WTC11 (cell line): Measurements from ENCODE around the gene TKT.

Source experiments
- CTCF ChIP-seq: fragments of 200-600 bp; IDR thresholded peaks from 2 replicates; pipeline ENCODE4 v1.8.0; 2022; ENCODE audit warnings: antibody characterized with exemption
- JUN ChIP-seq: sonication (generic); formaldehyde crosslinking; IDR thresholded peaks from 2 replicates; pipeline ENCODE4 v1.8.0; 2023; ENCODE audit warnings: mild to moderate bottlenecking, missing genetic modification reagents
- KAT7 ChIP-seq: sonication (generic); formaldehyde crosslinking; IDR thresholded peaks from 2 replicates; pipeline ENCODE4 v1.8.1; 2023; ENCODE audit warnings: missing genetic modification reagents, mild to moderate bottlenecking, borderline replicate concordance
- NFE2L1 ChIP-seq: sonication (generic); formaldehyde crosslinking; IDR thresholded peaks from 2 replicates; pipeline ENCODE4 v1.8.1; 2023; ENCODE audit warnings: missing genetic modification reagents
- PRDM15 ChIP-seq: sonication (generic); formaldehyde crosslinking; IDR thresholded peaks from 2 replicates; pipeline ENCODE4 v1.8.0; 2022; ENCODE audit warnings: missing genetic modification reagents
- TF ChIP-seq, protein P1 (sequence below): sonication (generic); formaldehyde crosslinking; IDR thresholded peaks from 2 replicates; pipeline ENCODE4 v1.8.1; 2022; ENCODE audit warnings: low read depth, mild to moderate bottlenecking, moderate library complexity, missing genetic modification reagents, borderline replicate concordance
- TF ChIP-seq, protein P2 (sequence below): sonication (generic); formaldehyde crosslinking; IDR thresholded peaks from 2 replicates; pipeline ENCODE4 v1.8.0; 2022; ENCODE audit warnings: mild to moderate bottlenecking, missing genetic modification reagents
- TF ChIP-seq, protein P3 (sequence below): sonication (generic); formaldehyde crosslinking; conservative IDR thresholded peaks from 2 replicates; pipeline ENCODE4 v1.8.1; 2023; ENCODE audit warnings: mild to moderate bottlenecking, low read depth, missing genetic modification reagents, moderate library complexity

GRCh38 chr3:53242155-53242554 lies 13.7 kb downstream of the TKT start:
- TF ChIP-seq, protein P1, sequence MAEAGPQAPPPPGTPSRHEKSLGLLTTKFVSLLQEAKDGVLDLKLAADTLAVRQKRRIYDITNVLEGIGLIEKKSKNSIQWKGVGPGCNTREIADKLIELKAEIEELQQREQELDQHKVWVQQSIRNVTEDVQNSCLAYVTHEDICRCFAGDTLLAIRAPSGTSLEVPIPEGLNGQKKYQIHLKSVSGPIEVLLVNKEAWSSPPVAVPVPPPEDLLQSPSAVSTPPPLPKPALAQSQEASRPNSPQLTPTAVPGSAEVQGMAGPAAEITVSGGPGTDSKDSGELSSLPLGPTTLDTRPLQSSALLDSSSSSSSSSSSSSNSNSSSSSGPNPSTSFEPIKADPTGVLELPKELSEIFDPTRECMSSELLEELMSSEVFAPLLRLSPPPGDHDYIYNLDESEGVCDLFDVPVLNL (CRISPR knock-in tag), result no peak
- TF ChIP-seq, protein P2, sequence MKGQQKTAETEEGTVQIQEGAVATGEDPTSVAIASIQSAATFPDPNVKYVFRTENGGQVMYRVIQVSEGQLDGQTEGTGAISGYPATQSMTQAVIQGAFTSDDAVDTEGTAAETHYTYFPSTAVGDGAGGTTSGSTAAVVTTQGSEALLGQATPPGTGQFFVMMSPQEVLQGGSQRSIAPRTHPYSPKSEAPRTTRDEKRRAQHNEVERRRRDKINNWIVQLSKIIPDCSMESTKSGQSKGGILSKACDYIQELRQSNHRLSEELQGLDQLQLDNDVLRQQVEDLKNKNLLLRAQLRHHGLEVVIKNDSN (CRISPR knock-in tag), result no peak
- TF ChIP-seq KAT7 (CRISPR knock-in tag), result no peak
- TF ChIP-seq PRDM15, result no peak
- no peak for TF ChIP-seq CTCF
- no peak for TF ChIP-seq JUN (CRISPR knock-in tag)
- TF ChIP-seq NFE2L1, result no peak
- TF ChIP-seq, protein P3, sequence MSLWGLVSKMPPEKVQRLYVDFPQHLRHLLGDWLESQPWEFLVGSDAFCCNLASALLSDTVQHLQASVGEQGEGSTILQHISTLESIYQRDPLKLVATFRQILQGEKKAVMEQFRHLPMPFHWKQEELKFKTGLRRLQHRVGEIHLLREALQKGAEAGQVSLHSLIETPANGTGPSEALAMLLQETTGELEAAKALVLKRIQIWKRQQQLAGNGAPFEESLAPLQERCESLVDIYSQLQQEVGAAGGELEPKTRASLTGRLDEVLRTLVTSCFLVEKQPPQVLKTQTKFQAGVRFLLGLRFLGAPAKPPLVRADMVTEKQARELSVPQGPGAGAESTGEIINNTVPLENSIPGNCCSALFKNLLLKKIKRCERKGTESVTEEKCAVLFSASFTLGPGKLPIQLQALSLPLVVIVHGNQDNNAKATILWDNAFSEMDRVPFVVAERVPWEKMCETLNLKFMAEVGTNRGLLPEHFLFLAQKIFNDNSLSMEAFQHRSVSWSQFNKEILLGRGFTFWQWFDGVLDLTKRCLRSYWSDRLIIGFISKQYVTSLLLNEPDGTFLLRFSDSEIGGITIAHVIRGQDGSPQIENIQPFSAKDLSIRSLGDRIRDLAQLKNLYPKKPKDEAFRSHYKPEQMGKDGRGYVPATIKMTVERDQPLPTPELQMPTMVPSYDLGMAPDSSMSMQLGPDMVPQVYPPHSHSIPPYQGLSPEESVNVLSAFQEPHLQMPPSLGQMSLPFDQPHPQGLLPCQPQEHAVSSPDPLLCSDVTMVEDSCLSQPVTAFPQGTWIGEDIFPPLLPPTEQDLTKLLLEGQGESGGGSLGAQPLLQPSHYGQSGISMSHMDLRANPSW, result no peak
